Thyroid gland (tissue), 4 donors: ENCODE measurements around the gene ANO1. TPM values are rescaled to one million over a fixed set of nuclear protein-coding genes. Genes with fewer than 3 reads are reported as not detected.

Experiments used
- DNase-seq, 2 donors: peaks; one replicate each; pipeline ENCODE4 v3.0.0-alpha.2; 2019
- H3K27ac ChIP-seq, 3 donors: fragments of 200-600 bp; sonication (generic); 1 replicate in 2 of 3; 2 replicates in 1 of 3; pipeline ENCODE4 v1.5.1; 2016 to 2019; ENCODE audit warnings: mild to moderate bottlenecking in 1 of 3, moderate library complexity in 1 of 3
- H3K27me3 ChIP-seq: fragments of 200-600 bp; sonication (generic); one replicate; pipeline ENCODE4 v1.5.1; 2019
- H3K36me3 ChIP-seq, 2 donors: fragments of 200-600 bp; sonication (generic); one replicate each; pipeline ENCODE4 v1.5.1; 2016 to 2019
- H3K4me1 ChIP-seq, 2 donors: fragments of 200-600 bp; sonication (generic); one replicate each; pipeline ENCODE4 v1.5.1; 2017 to 2019
- H3K4me3 ChIP-seq, 3 donors: fragments of 200-600 bp; sonication (generic); replicated peaks in 1 of 3; 1 replicate in 2 of 3; 2 replicates in 1 of 3; pipeline ENCODE4 v1.5.1; 2016; ENCODE audit warnings: mild to moderate bottlenecking in 1 of 3
- H3K9me3 ChIP-seq: fragments of 200-600 bp; sonication (generic); one replicate; pipeline ENCODE4 v1.5.1; 2017
- POLR2A ChIP-seq, 2 donors: fragments of 450-650 bp; IDR thresholded peaks; one replicate each; pipeline ENCODE4 v1.6.1; 2017; ENCODE audit warnings: antibody characterized with exemption in 2 of 2, mild to moderate bottlenecking in 2 of 2, moderate library complexity in 1 of 2
- WGBS, 2 donors: methylation state at CpG; one replicate each; pipeline ENCODE4 v1.1.5; 2017; 5-methylcytosine and 5-hydroxymethylcytosine counted together
- intact Hi-C: fragments of 100-400 bp; cut with DNase I; formaldehyde crosslinking; loops from one replicate; pipeline ENCODE4 v1.15.1; 2023
- total RNA-seq, 4 donors: library from RNA; depleted of rRNA; stranded (reverse); fragments of >200 nt; gene quantifications; one replicate each; pipeline ENCODE4 v1.2.3, GENCODE V29; 2016
- TF ChIP-seq, protein P1 (sequence below), 6 experiments: fragments of 200-600 bp in 3 of 6; fragments of 450-650 bp in 3 of 6; sonication (generic) in 3 of 6; IDR thresholded peaks; one replicate each; pipeline ENCODE4 v1.5.1; 2016 to 2019; ENCODE audit warnings: antibody characterized with exemption in 6 of 6, mild to moderate bottlenecking in 2 of 6, inconsistent platforms in 1 of 6, moderate library complexity in 1 of 6

Gene ANO1
- total RNA-seq, 4 donors from 2014 or later: 25.8 to 56.2 (median 35.3) TPM

DNA sequence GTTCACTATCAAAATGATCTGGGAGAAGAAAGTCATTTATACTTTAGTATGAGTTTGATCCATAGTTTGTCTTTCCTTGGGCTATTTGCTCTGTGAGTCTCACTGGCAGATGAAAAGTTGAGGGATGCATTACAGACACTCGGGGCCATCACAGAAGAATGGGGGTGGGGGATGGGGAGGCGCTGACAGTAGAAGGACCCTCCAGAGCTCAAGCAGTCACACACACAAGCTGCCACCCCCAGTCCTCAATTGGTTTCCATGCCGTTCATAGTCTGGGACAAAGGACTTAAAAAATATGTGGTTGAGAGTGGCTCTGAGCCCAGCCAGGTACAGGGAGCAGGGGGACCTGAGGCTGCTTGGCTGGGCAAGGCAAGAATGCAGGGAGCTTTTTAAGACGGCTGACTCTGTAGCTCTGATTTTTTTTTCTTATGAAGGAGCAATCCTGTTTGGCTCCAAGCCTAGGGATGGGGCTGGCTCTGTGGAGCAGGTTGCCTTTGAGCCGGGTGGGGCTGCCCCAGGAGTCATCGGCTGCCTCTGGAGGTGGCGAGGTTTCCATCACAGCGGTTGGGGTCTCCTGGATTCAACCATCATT is 13.3 kb upstream of the ANO1 start:
- Histone ChIP-seq H3K4me1 (peaks cover 27 to 51% of the 10 kb centered on the region in 2 donors), H3K36me3 (no peaks in the 10 kb centered on the region), H3K4me3 (no peak overlapping the region), H3K9me3 (no peaks in the 10 kb centered on the region), H3K27me3 (no peaks in the 10 kb centered on the region), H3K27ac (peak overlapping the region; percentile 14 to 58 (median 57))
- intact Hi-C loops: no loop called here
- peak; percentile 72 for DNase-seq
- 28 to 54% methylated on average over 4 to 8 of the region's 8 CpGs for WGBS, 2 donors
- TF ChIP-seq POLR2A (IDR thresholded peaks at IDR 0.05): no peak
- TF ChIP-seq, protein P1, sequence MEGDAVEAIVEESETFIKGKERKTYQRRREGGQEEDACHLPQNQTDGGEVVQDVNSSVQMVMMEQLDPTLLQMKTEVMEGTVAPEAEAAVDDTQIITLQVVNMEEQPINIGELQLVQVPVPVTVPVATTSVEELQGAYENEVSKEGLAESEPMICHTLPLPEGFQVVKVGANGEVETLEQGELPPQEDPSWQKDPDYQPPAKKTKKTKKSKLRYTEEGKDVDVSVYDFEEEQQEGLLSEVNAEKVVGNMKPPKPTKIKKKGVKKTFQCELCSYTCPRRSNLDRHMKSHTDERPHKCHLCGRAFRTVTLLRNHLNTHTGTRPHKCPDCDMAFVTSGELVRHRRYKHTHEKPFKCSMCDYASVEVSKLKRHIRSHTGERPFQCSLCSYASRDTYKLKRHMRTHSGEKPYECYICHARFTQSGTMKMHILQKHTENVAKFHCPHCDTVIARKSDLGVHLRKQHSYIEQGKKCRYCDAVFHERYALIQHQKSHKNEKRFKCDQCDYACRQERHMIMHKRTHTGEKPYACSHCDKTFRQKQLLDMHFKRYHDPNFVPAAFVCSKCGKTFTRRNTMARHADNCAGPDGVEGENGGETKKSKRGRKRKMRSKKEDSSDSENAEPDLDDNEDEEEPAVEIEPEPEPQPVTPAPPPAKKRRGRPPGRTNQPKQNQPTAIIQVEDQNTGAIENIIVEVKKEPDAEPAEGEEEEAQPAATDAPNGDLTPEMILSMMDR (IDR thresholded peaks at IDR 0.05): no peak

DNA sequence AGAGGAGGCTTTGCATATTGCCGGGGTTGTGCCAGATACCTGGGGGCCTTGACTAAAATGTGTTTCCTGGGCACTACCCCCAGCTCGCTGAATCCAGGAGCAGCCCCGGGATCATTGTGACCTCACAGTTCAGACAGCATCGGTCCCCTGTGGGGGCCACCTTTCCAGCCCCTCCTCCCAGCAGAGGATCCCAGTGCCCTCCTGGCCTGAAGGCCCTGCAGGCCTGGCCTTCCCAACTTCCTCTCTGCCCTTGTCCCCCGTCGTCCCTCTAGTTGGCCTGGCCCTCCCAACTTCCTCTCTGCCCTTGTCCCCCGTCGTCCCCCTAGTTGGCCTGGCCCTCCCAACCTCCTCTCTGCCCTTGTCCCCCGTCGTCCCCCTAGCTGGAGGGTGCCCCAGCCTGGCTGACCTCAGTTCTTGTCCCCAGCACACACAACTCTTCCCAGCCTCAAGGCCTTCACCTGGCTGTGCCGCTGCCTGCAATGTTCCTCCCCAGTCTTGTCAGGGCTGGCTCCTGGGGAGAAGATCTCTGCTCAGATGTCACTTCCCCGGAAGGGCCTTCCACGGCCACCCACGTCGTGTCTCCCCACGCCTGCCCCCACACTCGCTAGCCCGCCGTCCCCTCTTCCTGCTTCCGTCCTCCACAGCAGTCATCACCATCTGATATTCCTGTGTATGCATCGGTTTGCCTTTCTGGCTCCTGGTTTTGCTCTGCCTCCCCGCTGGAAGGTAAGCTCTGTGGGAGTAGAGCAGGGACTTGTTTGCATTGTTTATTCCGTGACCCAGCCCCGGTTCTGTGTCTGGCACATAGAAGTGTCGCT is 12.6 kb upstream of the ANO1 start:
- no peak for TF ChIP-seq POLR2A (IDR thresholded peaks at IDR 0.05)
- TF ChIP-seq, protein P1 (IDR thresholded peaks at IDR 0.05): no peak
- DNase-seq: no peak
- Histone ChIP-seq H3K9me3 (no peaks in the 10 kb centered on the region), H3K27ac (peak overlapping the region; percentile 14 to 58 (median 57)), H3K27me3 (no peaks in the 10 kb centered on the region), H3K4me1 (peaks cover 27 to 53% of the 10 kb centered on the region in 2 donors), H3K4me3 (no peak overlapping the region), H3K36me3 (no peaks in the 10 kb centered on the region)
- 84 to 85% methylated on average over 22 to 24 of the region's 25 CpGs for WGBS, 2 donors
- intact Hi-C loops: no loop called here

DNA sequence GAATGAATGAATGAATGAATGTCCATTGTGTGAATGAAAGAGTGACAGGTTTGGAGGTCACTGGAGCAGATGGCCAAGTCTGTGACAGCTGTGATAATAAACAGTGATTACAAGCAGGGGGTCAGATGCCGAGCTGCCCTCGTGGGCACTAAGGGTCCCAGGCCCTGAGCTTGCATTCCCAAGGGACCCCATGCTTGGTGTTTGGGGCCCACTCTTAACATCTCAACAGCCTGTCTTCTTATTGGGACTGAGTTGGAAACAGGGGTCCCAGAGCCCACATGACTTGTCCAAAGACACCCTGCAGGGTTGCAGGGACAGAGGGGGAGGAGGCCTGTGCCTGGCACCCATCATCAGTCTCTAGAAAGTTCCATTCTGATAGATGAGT is 12.0 kb upstream of the ANO1 start:
- H3K36me3 ChIP-seq: no peaks in the 10 kb centered on the region
- H3K27me3 ChIP-seq: no peaks in the 10 kb centered on the region
- H3K9me3 ChIP-seq: no peaks in the 10 kb centered on the region
- intact Hi-C loops: no loop called here
- peaks cover 24 to 55% of the 10 kb centered on the region in 2 donors for H3K4me1 ChIP-seq
- WGBS, 2 donors: 91% methylated on average over 2 of the region's 2 CpGs
- no peak overlapping the region for H3K4me3 ChIP-seq
- TF ChIP-seq, protein P1 (IDR thresholded peaks at IDR 0.05): no peak
- no peak for TF ChIP-seq POLR2A (IDR thresholded peaks at IDR 0.05)
- DNase-seq: no peak
- H3K27ac ChIP-seq: peak overlapping the region in 1 of 3 donors; percentile 95

DNA sequence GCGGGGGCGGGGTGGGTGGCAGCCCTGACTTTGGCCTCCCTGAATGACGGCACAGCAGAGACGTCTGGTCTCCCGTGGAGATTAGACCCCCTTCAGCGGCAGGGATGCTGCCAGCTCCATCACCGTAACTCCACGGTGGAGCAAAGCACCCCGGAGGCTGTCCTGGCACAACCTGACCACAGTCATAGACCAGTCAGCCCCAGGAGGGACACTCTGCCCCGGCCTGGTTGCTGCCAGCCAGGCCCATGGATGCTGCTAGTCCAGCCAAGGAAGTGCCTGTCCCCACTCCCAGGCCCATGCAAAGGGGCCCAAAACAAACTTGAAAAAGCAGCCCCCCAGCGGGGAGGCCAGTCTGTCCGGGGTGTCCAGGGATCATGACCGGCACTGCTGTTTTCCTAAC is 11.5 kb upstream of the ANO1 start:
- no peak overlapping the region for H3K4me3 ChIP-seq
- no peak for DNase-seq
- no peaks in the 10 kb centered on the region for H3K36me3 ChIP-seq
- no peak for TF ChIP-seq POLR2A (IDR thresholded peaks at IDR 0.05)
- TF ChIP-seq, protein P1 (IDR thresholded peaks at IDR 0.05): no peak
- H3K9me3 ChIP-seq: no peaks in the 10 kb centered on the region
- peaks cover 24 to 55% of the 10 kb centered on the region in 2 donors for H3K4me1 ChIP-seq
- H3K27ac ChIP-seq: peak overlapping the region; percentile 14 to 95 (median 85)
- 94 to 100% methylated on average over 3 to 9 of the region's 13 CpGs for WGBS, 2 donors
- intact Hi-C loops: no loop called here
- H3K27me3 ChIP-seq: no peaks in the 10 kb centered on the region

DNA sequence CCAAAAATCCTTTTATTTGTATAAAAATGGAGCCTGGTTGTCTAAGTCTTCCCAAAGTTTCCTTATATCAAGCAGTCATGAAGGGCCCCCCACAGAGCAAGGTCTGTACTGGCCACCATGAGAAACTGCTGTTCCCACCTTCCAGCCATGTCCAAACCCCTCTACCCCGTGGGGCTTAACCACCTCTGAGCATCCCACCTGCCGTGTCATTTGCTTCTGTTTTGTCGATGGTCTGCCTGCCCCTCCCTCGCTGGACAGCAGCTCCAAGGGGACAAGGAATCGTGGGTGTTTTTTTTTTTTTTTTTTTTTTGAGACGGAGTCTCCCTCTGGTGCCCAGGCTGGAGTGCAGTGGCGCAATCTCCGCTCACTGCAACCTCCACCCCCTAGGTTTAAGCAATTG is 11.1 kb upstream of the ANO1 start:
- H3K9me3 ChIP-seq: no peaks in the 10 kb centered on the region
- H3K36me3 ChIP-seq: no peaks in the 10 kb centered on the region
- WGBS, 2 donors: 86 to 88% methylated on average over 8 of the region's 8 CpGs
- intact Hi-C loops: no loop called here
- peaks cover 24 to 55% of the 10 kb centered on the region in 2 donors for H3K4me1 ChIP-seq
- no peak for TF ChIP-seq POLR2A (IDR thresholded peaks at IDR 0.05)
- TF ChIP-seq, protein P1 (IDR thresholded peaks at IDR 0.05): no peak
- H3K27ac ChIP-seq: peak overlapping the region; percentile 14 to 95 (median 85)
- no peak for DNase-seq
- H3K27me3 ChIP-seq: no peaks in the 10 kb centered on the region
- H3K4me3 ChIP-seq: no peak overlapping the region
